Ecto neural progenitor cell (in vitro differentiated cells): Measurements from ENCODE around the gene IL7R.

Experiments
- DNase-seq: peaks from one replicate; pipeline ENCODE4 v3.0.0-alpha.2; 2018; ENCODE audit warnings: low spot score

The IL7R gene

DNA sequence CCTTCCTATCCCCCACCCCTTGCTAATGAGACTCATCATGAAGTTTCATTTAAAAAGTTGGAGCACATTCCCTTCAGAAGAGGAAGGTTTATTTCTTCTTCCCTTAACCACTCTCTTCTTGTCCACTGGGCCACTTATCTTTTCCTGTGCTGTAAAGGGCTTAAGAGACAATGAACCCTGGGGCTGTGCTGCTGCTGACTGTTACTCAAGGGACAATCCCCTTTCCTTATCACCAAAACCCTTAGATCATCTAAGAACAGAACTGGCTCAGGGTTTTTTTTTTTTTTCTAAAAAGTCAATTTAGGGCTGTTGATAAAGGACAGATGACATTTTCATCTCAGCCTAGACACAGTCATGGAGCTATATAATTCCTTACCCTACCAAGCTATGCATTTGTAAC, 52.1 kb downstream of the IL7R start:
- no peak for DNase-seq

DNA sequence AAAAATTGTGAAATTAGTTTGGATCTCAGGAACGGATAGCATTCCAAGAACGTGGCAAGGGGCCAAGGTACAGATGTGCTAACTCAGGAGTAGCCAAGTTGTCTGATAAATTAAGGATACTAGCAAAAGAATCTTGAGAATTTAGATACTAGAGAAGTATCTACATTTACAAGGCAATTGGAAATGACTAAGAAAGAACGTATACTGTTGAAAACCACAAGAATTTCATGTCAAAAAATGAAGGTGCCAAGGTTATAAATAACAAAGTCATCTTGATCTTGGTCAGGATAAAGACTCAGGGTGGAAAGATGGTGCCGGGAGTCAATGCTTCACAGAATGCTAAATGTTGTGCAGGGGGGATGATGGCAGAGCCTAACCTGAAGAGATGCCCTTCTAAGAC, 62.5 kb downstream of the IL7R start:
- no peak for DNase-seq

DNA sequence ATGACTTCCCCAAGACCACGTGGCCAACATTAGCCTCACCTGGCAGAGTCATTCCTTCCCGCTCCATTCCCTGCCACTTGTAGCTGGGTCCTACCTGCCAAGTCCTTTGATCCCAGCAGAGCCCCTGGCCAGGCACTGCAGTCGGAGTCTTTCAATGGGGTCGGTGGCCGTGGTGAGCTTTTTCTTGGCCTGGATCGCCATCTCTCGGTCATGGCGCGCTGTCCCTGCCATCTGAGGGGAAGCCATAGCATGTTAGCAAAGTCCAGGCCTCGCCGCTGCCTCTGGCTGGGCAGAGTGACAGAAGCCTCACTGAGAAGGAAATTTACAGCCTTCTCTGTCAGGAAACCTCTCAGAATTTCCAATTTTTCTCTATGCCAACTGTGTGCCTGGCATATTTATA, 64.2 kb downstream of the IL7R start:
- peak; percentile 63 for DNase-seq

DNA sequence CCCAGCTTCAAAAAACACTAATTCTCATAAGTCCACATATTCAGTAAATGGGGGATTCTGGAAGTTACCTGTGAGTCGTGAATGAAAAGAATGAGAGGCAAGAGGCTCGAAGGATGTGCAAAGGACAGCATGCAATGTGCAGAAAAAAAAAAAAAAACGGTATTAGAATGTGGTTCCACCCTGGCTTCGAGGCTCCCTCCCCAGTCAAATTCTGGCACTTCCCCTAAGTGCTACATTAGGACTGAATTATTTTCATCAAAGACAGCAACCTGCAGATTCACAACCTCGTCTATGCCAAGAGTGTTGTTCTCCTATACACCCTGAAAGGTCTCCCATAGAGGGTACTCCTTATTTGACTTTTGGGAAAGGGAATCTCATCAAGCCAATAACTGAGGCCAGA, 65.2 kb downstream of the IL7R start:
- DNase-seq = no peak

DNA sequence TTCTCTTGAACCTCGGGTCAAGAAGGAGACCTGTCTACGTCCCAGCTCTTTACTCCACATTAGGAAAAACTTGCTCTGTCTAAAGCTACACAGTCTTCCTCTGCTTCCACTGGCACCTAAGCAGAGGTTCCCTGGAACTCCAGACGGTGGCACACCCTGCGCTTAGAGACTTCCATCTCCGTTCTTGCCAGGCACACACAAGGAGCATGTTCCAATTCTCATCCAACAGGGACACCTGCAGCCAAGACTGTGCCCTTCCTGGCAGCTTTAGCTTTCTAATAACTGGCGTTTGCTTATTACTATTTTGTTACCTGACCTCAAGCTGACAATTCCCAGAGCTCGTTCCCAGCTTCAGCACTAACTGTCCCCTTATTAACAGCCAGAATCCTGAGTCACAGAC, 65.8 kb downstream of the IL7R start:
- no peak for DNase-seq

DNA sequence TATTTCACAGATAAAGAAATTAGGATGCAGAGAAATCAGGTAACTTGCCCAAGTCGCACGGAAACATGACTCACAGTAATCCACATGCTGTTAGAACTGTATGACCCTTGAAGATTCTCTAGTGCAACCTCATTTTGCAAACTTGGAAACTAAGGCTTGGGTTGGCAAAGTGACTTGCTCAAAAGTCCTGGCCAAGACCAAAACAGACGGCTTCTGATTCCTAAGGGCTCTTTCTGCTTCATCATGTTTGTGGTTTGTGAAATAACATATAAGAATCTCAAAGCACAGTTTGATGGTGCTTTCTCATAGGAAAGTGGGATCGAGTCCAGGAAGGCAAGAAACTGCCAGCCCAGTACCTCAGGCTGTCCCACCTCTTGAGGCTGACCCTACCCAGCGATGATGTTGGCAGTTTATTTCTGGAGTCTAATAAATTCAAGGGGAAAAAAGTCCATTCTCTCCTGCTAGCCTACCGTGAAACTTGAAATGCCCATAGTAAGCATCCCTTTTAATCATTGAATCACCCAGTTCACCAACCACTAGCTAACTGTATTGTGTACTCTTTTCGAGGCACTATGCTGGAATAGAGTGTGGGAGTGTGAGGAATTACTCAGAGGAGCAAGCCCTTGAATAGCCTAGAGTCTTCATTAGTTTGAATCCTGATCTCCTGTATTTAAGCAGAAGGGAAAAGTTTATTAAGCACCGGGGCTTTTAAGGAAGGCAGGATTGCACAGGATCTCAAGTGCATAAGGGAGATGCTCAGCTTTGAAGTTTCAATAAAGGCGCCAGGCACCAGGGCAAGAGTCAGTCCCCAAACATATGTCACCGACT, 67.6 kb downstream of the IL7R start:
- no peak for DNase-seq

DNA sequence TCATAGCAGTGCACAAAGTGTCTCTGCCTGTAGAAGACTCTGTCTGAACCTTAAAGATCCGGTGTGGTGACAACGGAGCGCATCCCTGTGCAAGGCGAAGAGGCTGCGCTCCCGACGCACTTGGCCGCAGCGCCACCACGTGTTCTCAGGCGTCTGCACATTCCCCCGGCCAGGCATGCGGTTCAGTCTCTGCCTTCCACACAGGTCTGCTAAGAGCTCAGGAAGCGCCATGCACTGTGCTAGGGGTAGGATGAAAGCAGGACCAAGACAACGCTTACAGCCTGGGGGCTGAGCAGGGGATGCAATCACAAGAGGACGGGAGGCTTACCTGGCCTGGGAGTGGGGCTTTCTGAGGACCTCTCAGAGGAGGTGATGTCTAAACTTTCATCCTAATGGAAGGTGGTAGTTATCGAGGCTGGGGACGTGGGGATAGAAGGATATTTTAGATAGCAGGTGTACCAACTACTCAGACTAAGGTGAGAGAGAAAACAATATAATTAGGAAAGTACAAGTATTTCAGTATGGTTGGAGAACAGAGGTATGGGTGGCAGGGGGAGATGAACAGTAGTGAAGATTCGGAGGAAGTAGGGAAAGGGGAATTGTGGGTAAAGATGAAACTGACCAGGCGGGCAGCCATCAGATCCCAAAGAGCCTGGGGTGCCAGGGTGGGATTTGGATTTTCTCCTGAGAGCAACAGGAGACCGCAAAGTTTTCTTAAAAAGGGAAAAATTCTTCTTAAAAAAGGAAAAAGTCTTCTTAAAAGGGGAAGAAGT, 68.4 kb downstream of the IL7R start:
- DNase-seq = peak; percentile 79

DNA sequence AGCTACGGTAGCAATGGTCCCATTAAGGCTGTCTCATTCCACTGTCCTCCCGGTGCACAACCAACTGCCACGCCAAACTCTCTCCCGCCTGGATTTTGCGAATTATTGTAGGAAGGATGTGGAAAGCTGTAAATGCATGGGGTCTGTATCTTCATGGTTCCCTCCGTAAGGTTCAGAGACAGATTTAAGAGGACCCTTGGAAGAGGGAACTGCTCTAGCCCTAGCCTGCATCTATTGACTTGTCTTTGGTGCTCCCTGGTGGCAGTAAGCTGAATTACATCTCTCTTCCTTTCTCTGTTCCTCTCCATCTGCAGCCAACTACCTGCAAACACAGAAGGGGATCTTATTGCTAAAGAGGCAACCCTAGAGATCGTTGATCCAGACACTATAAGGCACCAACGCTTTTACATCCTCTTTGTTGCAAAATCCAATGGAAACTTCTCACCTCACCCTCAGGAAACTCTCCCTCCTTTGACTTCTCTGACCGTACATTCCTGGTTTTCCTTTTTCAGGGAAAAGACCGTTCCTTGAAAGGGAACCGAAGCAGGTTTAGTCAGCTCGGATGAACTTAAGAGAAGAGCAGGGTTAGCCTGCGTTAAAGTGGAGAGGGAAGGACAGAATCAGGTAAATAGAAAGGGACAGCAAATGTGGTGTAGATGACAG, 69.8 kb downstream of the IL7R start:
- peak; percentile 56 for DNase-seq
